ENCODE measurements around the gene DUOXA1. TPM values are rescaled to one million over a fixed set of nuclear protein-coding genes. Genes with fewer than 3 reads are reported as not detected.

The DUOXA1 gene
- total and polyA plus RNA-seq, 2 experiments from 2014 or later = 0.09 TPM; not detected in 1

GRCh38 chr15:45130291-45131000 lies 767 bp upstream of the DUOXA1 start:
- H3K27ac ChIP-seq = no peak overlapping the region
- H3K36me3 ChIP-seq = no peaks in the 10 kb centered on the region
- TF ChIP-seq CTCF (IDR thresholded peaks at IDR 0.05; ENCODE audit: low read depth, low read length) = no peak
- peaks cover 100% of the 10 kb centered on the region for H3K27me3 ChIP-seq
- H3K9me3 ChIP-seq (ENCODE audit: low read depth) = no peaks in the 10 kb centered on the region
- no peaks in the 10 kb centered on the region for H3K4me1 ChIP-seq (ENCODE audit: low read depth)
- no peak for DNase-seq (ENCODE audit: low read depth in 1 of 2, low spot score in 1 of 2)
- no peak overlapping the region for H3K4me3 ChIP-seq

DNA sequence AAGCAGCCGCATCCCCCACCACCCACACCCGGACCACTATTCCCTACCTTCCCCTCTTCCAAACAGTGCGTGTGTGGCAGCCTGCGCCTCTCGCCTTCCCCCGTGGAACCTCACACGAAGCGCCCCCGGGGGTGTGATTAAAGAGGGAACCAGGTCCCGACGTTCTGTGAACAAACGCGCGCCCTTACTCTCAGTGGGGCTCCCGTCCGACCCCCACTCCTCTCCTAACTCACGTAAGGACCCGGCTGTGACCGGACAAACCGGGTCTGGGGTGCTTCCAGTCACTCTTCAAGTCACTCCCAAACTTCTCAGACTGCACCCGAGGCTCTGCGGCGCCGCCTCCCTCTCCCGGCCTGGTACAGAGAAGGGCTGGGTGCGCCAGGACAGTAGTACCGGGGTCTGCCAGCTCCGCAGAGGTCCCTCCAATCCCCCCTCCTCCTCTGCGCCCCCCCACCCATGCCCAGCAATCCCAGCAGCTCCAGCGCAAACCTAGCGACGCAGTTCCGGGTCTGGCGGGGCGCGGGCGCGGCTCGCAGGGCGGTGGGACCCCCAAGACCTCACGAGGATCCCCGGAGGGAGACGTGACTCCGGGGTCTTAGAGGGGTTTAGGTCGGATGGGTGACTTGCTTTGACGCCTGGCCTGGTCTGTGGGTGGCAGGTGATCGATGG lies 574 bp downstream of the DUOXA1 start:
- DNase-seq (ENCODE audit: low read depth in 1 of 2, low spot score in 1 of 2) = no peak
- Histone ChIP-seq H3K4me1 (ENCODE audit: low read depth) (no peaks in the 10 kb centered on the region), H3K36me3 (no peaks in the 10 kb centered on the region), H3K27ac (no peak overlapping the region), H3K27me3 (peaks cover 100% of the 10 kb centered on the region), H3K9me3 (ENCODE audit: low read depth) (no peaks in the 10 kb centered on the region), H3K4me3 (peak overlapping the region; percentile 25)
- TF ChIP-seq CTCF (IDR thresholded peaks at IDR 0.05; ENCODE audit: low read depth, low read length) = no peak

DNA sequence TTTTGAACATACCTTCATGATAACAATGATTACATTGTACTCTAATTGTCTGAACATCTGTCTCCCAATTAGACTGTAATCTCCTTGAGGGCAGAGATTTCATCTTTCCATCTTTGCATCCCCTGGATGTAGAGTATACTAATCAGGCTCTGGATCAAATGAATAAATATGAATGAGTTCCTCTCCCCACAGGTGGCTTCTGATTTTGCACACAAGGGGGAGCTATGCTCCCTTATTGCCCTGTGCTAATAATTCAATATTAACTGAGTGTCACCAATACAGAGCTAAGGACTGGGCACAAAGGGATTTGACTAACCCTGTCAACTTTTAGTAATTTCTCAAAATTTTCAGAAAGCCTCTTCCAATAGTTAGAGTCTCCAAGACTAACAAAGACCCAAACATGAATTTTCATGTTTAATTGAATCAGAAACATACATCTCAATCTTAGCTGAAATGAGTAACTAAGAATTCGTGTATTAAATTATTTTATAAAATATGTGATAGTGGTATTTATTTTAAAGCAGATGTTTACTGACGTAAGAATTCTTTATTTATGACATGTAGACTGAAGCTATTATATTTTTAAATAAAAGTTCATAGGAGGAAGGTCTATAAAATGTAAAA lies 3.0 kb downstream of the DUOXA1 start:
- Histone ChIP-seq H3K9me3 (ENCODE audit: low read depth) (no peaks in the 10 kb centered on the region), H3K4me1 (ENCODE audit: low read depth) (no peaks in the 10 kb centered on the region), H3K27ac (no peak overlapping the region), H3K36me3 (no peaks in the 10 kb centered on the region), H3K4me3 (no peak overlapping the region), H3K27me3 (peaks cover 100% of the 10 kb centered on the region)
- TF ChIP-seq CTCF (IDR thresholded peaks at IDR 0.05; ENCODE audit: low read depth, low read length) = peak; percentile 71
- peak; percentile 38 to 43 for DNase-seq (ENCODE audit: low read depth in 1 of 2, low spot score in 1 of 2)

DNA sequence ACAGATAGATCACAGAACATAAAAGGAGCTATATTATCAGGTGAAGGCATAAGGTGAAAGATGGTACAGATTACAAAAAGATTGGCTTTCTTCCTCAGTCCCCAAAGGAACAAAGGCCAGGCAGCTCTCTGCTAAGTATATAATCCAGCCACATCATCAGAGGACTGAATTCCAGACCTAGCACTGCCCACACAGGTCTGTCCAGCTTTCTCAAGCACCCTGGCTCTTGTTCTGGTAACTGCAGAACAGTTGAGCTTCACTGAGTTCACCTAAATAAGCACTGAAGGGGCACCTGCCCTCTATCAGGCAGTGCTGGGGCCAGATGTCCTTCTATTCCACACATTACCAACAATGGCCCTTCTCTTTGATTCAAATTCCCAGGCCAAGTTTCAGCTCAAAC lies 6.3 kb downstream of the DUOXA1 start:
- Histone ChIP-seq H3K27me3 (peaks cover 97% of the 10 kb centered on the region), H3K36me3 (no peaks in the 10 kb centered on the region), H3K4me1 (ENCODE audit: low read depth) (no peaks in the 10 kb centered on the region), H3K27ac (no peak overlapping the region), H3K9me3 (ENCODE audit: low read depth) (no peaks in the 10 kb centered on the region), H3K4me3 (no peak overlapping the region)
- TF ChIP-seq CTCF (IDR thresholded peaks at IDR 0.05; ENCODE audit: low read depth, low read length) = no peak
- no peak for DNase-seq (ENCODE audit: low read depth in 1 of 2, low spot score in 1 of 2)

- no peak overlapping the region for H3K27ac ChIP-seq
- peaks cover 93% of the 10 kb centered on the region for H3K27me3 ChIP-seq
- DNase-seq (ENCODE audit: low read depth in 1 of 2, low spot score in 1 of 2) = no peak
- no peaks in the 10 kb centered on the region for H3K9me3 ChIP-seq (ENCODE audit: low read depth)
- H3K4me3 ChIP-seq = no peak overlapping the region
- no peak for TF ChIP-seq CTCF (IDR thresholded peaks at IDR 0.05; ENCODE audit: low read depth, low read length)
- H3K36me3 ChIP-seq = no peaks in the 10 kb centered on the region
- H3K4me1 ChIP-seq (ENCODE audit: low read depth) = no peaks in the 10 kb centered on the region
Observed at GRCh38 chr15:45122719-45123118, 7.0 kb downstream of the DUOXA1 start.

All from cardiac muscle cell (in vitro differentiated cells and primary cell).